HG03045 (cell line): ENCODE measurements around the gene HYOU1.
"Not testable (repeated sequence)": the region's sequence is repeated elsewhere in the genome, so short reads cannot be mapped to it uniquely, and the experiment has no call there.

ENCODE experiments used
- ATAC-seq: cut with Tn5 transposase; IDR thresholded peaks from one replicate; pipeline ENCODE4 v1.9.1; 2021; ENCODE audit warnings: mild to moderate bottlenecking, moderate library complexity; ENCODE audit not compliant: unreplicated experiment

The HYOU1 gene

DNA sequence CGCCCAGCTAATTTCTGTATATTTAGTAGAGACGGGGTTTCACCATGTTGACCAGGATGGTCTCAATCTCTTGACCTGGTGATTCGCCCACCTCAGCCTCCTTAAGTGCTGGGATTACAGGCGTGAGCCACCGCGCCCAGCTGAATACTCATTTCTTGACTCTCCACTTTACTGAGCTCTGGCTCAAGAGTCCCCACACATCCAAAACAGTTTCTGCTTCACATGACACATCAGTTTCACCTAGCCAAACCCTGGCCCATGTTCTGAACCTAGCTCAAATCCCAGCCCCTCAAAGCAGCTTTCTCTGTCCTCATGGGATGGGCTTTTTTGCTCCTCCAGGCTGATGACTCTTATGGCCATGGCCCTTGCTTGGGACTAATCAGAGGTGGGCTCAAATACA lies 9.8 kb downstream of the HYOU1 start:
- ATAC-seq: no peak

- ATAC-seq: no peak
These were observed 10.5 kb downstream of the HYOU1 start for GRCh38 chr11:119046489-119046888.

GRCh38 chr11:119044708-119045107 lies 12.3 kb downstream of the HYOU1 start:
- no peak for ATAC-seq

DNA sequence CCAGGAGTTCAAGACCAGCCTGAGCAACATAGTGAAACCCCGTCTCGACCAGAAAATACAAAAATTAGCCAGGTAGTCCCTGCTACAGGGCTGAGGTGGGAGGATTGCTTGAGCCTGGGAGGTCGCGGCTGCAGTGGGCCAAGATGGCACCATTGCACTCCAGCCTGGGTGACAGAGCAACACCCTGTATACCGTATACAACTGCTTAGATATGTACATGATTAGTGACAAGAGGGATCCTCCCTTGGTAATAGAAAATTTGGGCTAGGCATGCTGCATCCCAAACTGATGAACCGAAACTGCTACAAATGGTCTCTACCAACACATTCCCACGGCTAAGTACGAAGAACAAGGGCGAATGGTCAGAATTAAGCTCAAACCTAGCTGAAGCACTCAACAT lies 14.1 kb downstream of the HYOU1 start:
- ATAC-seq: no peak

DNA sequence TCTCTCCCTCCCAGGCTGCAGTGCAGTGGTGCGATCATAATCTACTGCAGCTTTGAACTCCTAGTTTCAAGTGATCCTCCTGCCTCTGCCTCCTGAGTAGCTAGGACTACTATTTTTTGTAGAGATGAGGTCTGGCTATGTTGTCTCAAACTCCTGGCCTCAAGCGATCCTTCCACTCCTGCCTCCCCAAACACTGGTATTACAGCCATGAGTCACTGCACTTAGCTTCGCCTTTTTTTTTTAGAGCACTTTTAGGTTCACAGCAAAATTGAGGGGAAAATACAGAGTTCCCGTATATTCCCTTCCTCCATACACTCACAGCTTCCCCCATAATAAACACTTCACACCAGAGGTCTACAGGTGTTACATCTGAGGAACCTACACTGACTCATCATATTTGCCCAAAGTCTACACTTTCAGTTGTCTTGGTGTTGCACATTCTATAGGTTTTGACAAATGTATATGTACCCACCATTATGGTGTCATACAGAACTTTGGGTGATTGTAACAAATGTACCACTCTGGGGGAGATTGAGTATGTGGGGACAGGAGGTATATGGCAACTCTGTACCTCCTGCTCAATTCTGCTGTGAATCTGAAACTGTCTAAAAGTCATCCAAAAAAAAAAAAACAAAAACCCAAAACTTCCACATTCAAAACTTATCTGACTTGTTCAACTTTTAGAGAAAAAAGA lies 15.0 kb downstream of the HYOU1 start:
- no peak for ATAC-seq

DNA sequence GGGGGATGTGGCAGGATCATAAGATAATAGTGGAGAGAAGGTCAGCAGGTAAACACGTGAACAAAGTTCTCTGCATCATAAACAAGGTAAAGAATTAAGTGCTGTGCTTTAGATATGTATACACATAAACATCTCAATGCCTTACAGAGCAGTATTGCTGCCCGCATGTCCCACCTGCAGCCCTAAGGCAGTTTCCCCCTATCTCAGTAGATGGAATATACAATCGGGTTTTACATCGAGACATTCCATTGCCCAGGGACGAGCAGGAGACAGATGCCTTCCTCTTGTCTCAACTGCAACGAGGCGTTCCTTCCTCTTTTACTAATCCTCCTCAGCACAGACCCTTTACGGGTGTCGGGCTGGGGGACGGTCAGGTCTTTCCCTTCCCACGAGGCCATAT lies 17.5 kb downstream of the HYOU1 start:
- ATAC-seq: not testable (repeated sequence)

DNA sequence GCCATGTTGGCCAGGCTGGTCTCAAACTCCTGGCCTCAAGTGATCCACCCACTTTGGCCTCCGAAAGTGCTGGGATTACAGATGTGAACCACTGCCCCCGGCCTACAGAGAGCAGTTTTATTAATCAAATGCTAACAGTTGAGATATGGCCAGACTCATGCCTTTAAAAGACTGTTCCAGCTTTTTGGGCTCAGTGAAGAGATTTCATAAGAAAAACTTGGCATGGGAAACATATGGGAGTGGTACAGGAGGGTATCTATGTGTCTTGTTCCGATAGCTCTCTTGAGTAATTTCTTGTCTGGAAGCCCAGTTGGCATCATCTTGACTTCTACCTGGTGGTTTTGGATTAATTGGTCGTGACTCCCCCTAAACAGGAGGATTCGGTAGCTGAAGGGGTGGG lies 18.1 kb downstream of the HYOU1 start:
- no peak for ATAC-seq

- ATAC-seq: no peak
These were observed 22.2 kb downstream of the HYOU1 start for GRCh38 chr11:119034813-119035212.

GRCh38 chr11:119033421-119033820 lies 23.6 kb downstream of the HYOU1 start:
- ATAC-seq: not testable (repeated sequence)

GRCh38 chr11:119031912-119032280 lies 25.1 kb downstream of the HYOU1 start:
- ATAC-seq: no peak

GRCh38 chr11:119030329-119031047 lies 26.5 kb downstream of the HYOU1 start, which contains the start of gene SLC37A4:
SLC37A4 (minus strand) TSS chr11:119030877.
- peak; percentile 83 for ATAC-seq

DNA sequence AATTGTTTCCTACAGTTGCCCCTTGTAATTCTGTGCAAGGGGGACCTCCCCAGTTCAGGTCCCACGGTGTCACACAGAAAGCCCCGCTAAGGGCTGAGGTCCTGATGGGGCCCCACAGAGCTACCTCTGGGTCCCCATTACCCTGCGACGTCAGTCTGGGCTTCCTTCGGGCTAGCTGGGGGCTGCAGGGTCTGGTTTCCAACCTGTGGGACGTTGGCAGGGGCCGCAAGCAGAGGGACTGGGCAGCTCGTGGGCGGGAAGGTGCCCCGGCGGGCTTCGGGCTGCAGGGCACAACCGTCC lies 27.0 kb downstream of the HYOU1 start:
- peak; percentile 6 for ATAC-seq

- ATAC-seq: peak; percentile 0
These were observed 27.5 kb downstream of the HYOU1 start for GRCh38 chr11:119029340-119030028.

DNA sequence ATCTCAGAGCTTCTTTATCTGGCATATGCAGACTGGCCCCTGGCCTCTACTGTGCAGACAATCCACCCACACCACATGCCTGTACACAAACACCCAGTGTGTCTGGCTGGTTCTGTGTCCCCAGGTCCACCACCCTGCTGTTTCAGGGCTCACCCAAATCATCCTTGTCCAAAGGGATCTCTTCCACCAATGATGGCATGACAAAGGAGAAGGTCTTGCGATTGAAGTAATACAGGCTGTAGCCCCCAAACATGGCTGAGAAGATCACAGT lies 28.0 kb downstream of the HYOU1 start:
- no peak for ATAC-seq

DNA sequence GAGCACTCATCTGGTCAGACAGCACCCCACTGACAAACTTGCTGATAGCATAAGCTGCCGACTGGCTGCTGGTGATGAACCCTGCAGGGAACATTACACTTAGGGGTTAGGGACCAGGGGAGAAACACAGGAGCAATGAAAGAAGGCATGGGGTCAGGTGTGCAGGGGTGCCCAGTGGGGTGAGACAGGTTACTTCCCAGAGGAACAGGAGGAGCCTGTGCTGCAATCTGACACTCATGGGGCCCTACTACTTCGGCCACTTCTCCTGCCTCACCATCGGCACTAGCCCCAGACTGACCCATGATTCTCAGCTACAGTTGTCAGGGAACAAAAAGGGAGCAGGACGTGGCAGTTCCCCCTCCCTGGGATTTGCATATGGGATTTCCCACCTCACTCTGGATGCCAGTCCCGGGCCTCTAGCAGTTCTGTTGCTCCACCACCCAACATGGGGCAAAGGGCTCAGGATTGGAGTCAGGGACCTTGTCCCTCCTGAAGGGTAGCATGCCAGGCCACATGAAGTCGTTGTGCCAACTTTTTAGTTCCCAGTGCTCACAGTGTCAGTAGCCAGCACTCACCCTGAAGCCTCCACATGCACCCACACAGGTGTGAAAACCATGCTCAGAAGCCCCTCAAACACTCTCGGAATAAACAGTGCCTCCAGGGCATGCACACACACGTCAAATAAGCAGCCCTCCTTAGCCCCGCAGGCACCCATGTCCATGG lies 28.5 kb downstream of the HYOU1 start:
- ATAC-seq: no peak

- no peak for ATAC-seq
These were observed 29.3 kb downstream of the HYOU1 start for GRCh38 chr11:119027561-119028345.

DNA sequence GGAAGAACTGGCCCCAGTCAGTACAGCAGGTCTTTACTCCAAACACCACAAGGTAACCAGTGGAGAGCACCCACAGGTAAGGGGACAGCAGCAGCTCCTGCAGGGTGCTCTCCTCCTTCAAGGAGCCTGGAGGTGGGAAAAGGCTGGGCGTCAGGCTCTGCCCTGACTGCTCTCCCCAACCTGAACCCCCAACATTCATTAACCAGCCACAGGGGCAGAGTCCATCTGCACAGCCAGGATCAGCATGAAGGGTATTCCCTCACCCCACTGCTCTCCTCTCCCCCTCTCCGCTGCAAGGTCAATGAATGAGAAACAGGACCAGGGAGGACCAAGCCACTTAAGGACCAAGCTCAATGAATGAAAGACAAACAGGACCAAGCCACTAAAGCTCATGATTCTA lies 30.0 kb downstream of the HYOU1 start:
- no peak for ATAC-seq

- no peak for ATAC-seq
These were observed 30.8 kb downstream of the HYOU1 start for GRCh38 chr11:119025978-119026766.

DNA sequence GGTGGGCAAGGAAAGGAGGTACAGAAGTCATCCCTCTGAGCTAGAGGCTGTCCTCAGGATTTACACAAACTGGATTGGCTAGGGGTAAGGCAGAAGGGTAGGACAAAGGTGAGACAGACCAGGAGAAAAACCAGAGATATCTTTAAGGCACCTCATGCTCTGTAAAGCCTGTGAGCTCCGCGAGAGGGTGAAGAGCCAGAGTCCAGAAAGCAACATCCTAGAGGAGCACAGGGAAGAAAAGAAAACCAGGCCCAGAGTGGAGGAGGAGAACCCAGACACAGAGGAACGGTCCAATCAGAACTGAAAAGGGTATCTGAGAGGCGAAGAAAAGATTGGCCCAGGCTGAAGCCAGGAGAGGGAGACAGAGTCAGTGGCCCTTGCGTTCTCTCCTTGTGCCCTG lies 31.5 kb downstream of the HYOU1 start:
- no peak for ATAC-seq

DNA sequence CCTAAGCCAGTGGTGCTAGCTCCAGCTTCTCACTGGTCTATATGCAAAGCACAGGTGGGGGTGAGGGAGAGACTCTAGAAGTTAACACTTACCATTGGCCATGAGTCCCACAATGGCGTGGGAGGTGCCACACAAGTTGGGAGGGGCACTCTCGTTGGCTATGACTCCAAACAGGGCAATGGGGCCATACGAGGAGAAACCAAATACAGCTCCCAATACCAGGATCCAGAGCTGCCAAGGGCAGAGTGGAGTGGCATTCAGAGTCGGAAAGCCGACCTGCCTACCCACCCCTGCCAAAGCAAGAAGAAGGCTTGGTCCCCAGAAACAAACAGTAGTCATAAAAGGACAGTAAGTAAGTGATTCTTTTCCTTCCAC lies 31.9 kb downstream of the HYOU1 start:
- no peak for ATAC-seq
